Esophagus (tissue), 2 donors: ENCODE measurements around the gene PPP3R1. TPM values are rescaled to one million over a fixed set of nuclear protein-coding genes. Genes with fewer than 3 reads are reported as not detected.

Experiments
- H3K27ac ChIP-seq, 2 donors: one replicate each; pipeline ENCODE4 v1.5.1; 2013; ENCODE audit warnings: low read depth in 2 of 2, mild to moderate bottlenecking in 2 of 2, inconsistent platforms in 1 of 2, low read length in 1 of 2, moderate library complexity in 1 of 2
- H3K27me3 ChIP-seq, 2 donors: one replicate each; pipeline ENCODE4 v1.6.1; 2013; ENCODE audit warnings: low read length in 2 of 2, control low read depth in 1 of 2, mild to moderate bottlenecking in 1 of 2; ENCODE audit not compliant: insufficient read depth in 2 of 2, control insufficient read depth in 1 of 2
- H3K36me3 ChIP-seq, 2 donors: one replicate each; pipeline ENCODE4 v1.6.1; 2013; ENCODE audit warnings: low read length in 1 of 2; ENCODE audit not compliant: control insufficient read depth in 2 of 2, insufficient read depth in 2 of 2
- H3K4me1 ChIP-seq, 2 donors: one replicate each; pipeline ENCODE4 v1.6.1; 2013; ENCODE audit warnings: low read length in 1 of 2; ENCODE audit not compliant: control insufficient read depth in 2 of 2, insufficient read depth in 2 of 2
- H3K4me3 ChIP-seq, 2 donors: one replicate each; pipeline ENCODE4 v1.5.1; 2013; ENCODE audit warnings: low read length in 2 of 2, mild to moderate bottlenecking in 2 of 2, low read depth in 1 of 2, moderate library complexity in 1 of 2
- H3K9me3 ChIP-seq, 2 donors: one replicate each; pipeline ENCODE4 v1.6.1; 2013; ENCODE audit warnings: mild to moderate bottlenecking in 2 of 2, low read depth in 1 of 2, low read length in 1 of 2, moderate library complexity in 1 of 2; ENCODE audit not compliant: control insufficient read depth in 2 of 2, insufficient read depth in 1 of 2
- WGBS, 2 donors: extraction: QIAGEN DNeasy Blood & Tissue Kit; methylation state at CpG; one replicate each; pipeline ENCODE4 v1.1.7; 2013; 5-methylcytosine and 5-hydroxymethylcytosine counted together
- polyA plus RNA-seq, 2 donors: library from polyadenylated mRNA; stranded (reverse); fragments of 200-250 nt; gene quantifications; one replicate each; pipeline ENCODE4 v1.2.3, GENCODE V29; 2013
- donor health status: healthy with polysubstance abuse.
- donor health status: Bipolar disorder and iron deficiency.

The PPP3R1 gene
- polyA plus RNA-seq, 2 donors, result 11.9 to 17.5 TPM

GRCh38 chr2:68171684-68172083, 80.6 kb downstream of the PPP3R1 start:
- 94 to 97% methylated on average over 4 of the region's 4 CpGs for WGBS, 2 donors
- peaks cover 0 to 4% of the 10 kb centered on the region in 2 donors for H3K36me3 ChIP-seq
- H3K4me3 ChIP-seq, result no peak overlapping the region
- no peaks in the 10 kb centered on the region for H3K4me1 ChIP-seq
- H3K9me3 ChIP-seq, result no peaks in the 10 kb centered on the region
- no peaks in the 10 kb centered on the region for H3K27me3 ChIP-seq
- H3K27ac ChIP-seq, result no peak overlapping the region

GRCh38 chr2:68171146-68171545, 81.2 kb downstream of the PPP3R1 start:
- Histone ChIP-seq H3K27ac (no peak overlapping the region), H3K9me3 (no peaks in the 10 kb centered on the region), H3K4me3 (no peak overlapping the region), H3K36me3 (peaks cover 0 to 4% of the 10 kb centered on the region in 2 donors), H3K4me1 (no peaks in the 10 kb centered on the region), H3K27me3 (no peaks in the 10 kb centered on the region)
- 93 to 95% methylated on average over 7 of the region's 7 CpGs for WGBS, 2 donors

GRCh38 chr2:68169308-68169707, 83.0 kb downstream of the PPP3R1 start:
- Histone ChIP-seq H3K9me3 (no peaks in the 10 kb centered on the region), H3K36me3 (peaks cover 0 to 4% of the 10 kb centered on the region in 2 donors), H3K27me3 (no peaks in the 10 kb centered on the region), H3K4me3 (no peak overlapping the region), H3K27ac (no peak overlapping the region), H3K4me1 (no peaks in the 10 kb centered on the region)
- WGBS, 2 donors, result 92 to 98% methylated on average over 4 of the region's 4 CpGs

- H3K27me3 ChIP-seq, result no peaks in the 10 kb centered on the region
- H3K4me3 ChIP-seq, result no peak overlapping the region
- no peak overlapping the region for H3K27ac ChIP-seq
- no peaks in the 10 kb centered on the region for H3K4me1 ChIP-seq
- H3K9me3 ChIP-seq, result no peaks in the 10 kb centered on the region
- H3K36me3 ChIP-seq, result peaks cover 0 to 3% of the 10 kb centered on the region in 2 donors
- 61 to 81% methylated on average over 3 of the region's 3 CpGs for WGBS, 2 donors
These were observed 85.1 kb downstream of the PPP3R1 start for GRCh38 chr2:68167186-68167585.

- Histone ChIP-seq H3K4me3 (no peak overlapping the region), H3K27me3 (no peaks in the 10 kb centered on the region), H3K27ac (no peak overlapping the region), H3K36me3 (no peaks in the 10 kb centered on the region), H3K4me1 (no peaks in the 10 kb centered on the region), H3K9me3 (no peaks in the 10 kb centered on the region)
- WGBS, 2 donors, result 97 to 98% methylated on average over 1 of the region's 1 CpG
These were observed 88.7 kb downstream of the PPP3R1 start for GRCh38 chr2:68163641-68164040.

- Histone ChIP-seq H3K9me3 (no peaks in the 10 kb centered on the region), H3K4me3 (peak overlapping the region; percentile 70 to 81), H3K27ac (peak overlapping the region; percentile 62 to 92), H3K4me1 (no peaks in the 10 kb centered on the region), H3K36me3 (no peaks in the 10 kb centered on the region), H3K27me3 (no peaks in the 10 kb centered on the region)
- WGBS, 2 donors, result 1% methylated on average over 7 of the region's 7 CpGs
These were observed 94.2 kb downstream of the PPP3R1 start for GRCh38 chr2:68158134-68158447.

GRCh38 chr2:68157402-68158133, 94.8 kb downstream of the PPP3R1 start, which contains the start of gene PNO1:
TSS of gene PNO1 (plus strand) at chr2:68157888. CDS start at chr2:68157935, 47 bp downstream.
- Histone ChIP-seq H3K27me3 (no peaks in the 10 kb centered on the region), H3K36me3 (no peaks in the 10 kb centered on the region), H3K4me1 (no peaks in the 10 kb centered on the region), H3K27ac (peak within 1 kb of the TSS; percentile 91 to 92), H3K4me3 (peak within 1 kb of the TSS; percentile 70 to 81), H3K9me3 (no peaks in the 10 kb centered on the region)
- WGBS, 2 donors, result 0% methylated on average over 44 of the region's 44 CpGs

- Histone ChIP-seq H3K27me3 (no peaks in the 10 kb centered on the region), H3K9me3 (no peaks in the 10 kb centered on the region), H3K27ac (peak overlapping the region; percentile 91 to 92), H3K4me3 (peak overlapping the region; percentile 70 to 81), H3K4me1 (no peaks in the 10 kb centered on the region), H3K36me3 (no peaks in the 10 kb centered on the region)
- 0 to 1% methylated on average over 28 of the region's 28 CpGs for WGBS, 2 donors
These were observed 95.3 kb downstream of the PPP3R1 start for GRCh38 chr2:68157002-68157401.

- Histone ChIP-seq H3K4me1 (no peaks in the 10 kb centered on the region), H3K27ac (no peak overlapping the region), H3K36me3 (no peaks in the 10 kb centered on the region), H3K4me3 (peak overlapping the region in 1 of 2 donors; percentile 70), H3K9me3 (no peaks in the 10 kb centered on the region), H3K27me3 (no peaks in the 10 kb centered on the region)
- WGBS, 2 donors, result 9 to 13% methylated on average over 3 of the region's 3 CpGs
These were observed 95.9 kb downstream of the PPP3R1 start for GRCh38 chr2:68156419-68156818.

GRCh38 chr2:68155618-68156017, 96.7 kb downstream of the PPP3R1 start:
- WGBS, 2 donors, result 97 to 99% methylated on average over 7 of the region's 7 CpGs
- Histone ChIP-seq H3K4me3 (no peak overlapping the region), H3K27ac (no peak overlapping the region), H3K9me3 (no peaks in the 10 kb centered on the region), H3K27me3 (no peaks in the 10 kb centered on the region), H3K36me3 (no peaks in the 10 kb centered on the region), H3K4me1 (no peaks in the 10 kb centered on the region)
